Right lobe of liver (tissue), 4 donors: Measurements from ENCODE around the gene GREB1.

Experiments used
- CTCF ChIP-seq, 4 donors: fragments of 200-600 bp in 3 of 4; fragments of 450-650 bp in 1 of 4; IDR thresholded peaks; one replicate each; pipeline versions ENCODE4 v1.5.1 to v1.8.0; 2016 to 2022; ENCODE audit warnings: antibody characterized with exemption in 4 of 4, mild to moderate bottlenecking in 2 of 4
- POLR2A ChIP-seq: fragments of 450-650 bp; IDR thresholded peaks from one replicate; pipeline ENCODE4 v1.6.1; 2017; ENCODE audit warnings: antibody characterized with exemption, mild to moderate bottlenecking
- donor health status: DM: no; HTN: no; CAD: no.
- donor health status: DM: no; HTN: no; CAD: no.
- donor health status: DM: no; HTN: yes; CAD: no.

- TF ChIP-seq POLR2A (no peak), CTCF (IDR thresholded peaks at IDR 0.05) (no peak)
These were observed 8.5 kb downstream of the GREB1 start for GRCh38 chr2:11542275-11542819.
